MV-4-11 (cell line): ENCODE results near the gene KNSTRN.

Source experiments
- DNase-seq: peaks from one replicate; lab custom pipeline; 2025; lab: John Stamatoyannopoulos, UW

Gene KNSTRN

DNA sequence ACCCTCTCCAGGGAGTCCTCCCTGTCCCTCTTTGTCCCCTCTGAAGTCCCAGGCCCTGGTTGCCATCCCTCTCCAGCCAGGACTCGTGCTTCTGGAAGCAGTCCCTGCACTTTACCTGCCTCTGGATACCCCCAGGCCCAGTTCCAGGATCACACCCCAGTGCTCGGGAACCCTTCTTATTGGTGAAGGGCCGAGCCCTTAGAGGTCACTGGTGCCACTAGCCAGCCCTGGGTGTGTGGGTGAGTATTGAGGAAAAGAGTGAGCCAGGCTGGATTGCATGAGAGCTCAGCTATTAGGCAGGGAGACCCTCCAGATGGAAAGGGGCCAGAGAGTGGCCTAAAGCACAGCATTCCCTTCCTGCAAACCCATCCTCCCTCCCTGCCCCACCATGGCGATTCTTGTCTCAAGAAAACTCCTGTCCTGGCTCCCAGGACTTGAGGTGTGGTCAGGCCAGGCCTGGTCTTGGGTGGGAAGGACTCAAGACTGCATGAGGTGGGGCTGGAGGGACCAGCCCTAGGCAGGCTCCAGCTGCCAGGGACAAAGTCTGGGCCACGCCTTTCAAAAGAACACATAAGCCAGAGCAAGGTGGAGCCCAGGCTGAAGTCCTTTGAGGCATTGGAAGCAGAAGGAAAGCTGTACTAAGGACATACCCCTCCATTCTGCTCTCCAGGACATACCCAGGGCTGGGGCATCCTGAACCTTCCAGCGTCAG lies 36.5 kb upstream of the KNSTRN start:
- DNase-seq: no peak

- no peak for DNase-seq
Measured at GRCh38 chr15:40346579-40347558, 35.7 kb upstream of the KNSTRN start.

- no peak for DNase-seq
Measured at GRCh38 chr15:40347559-40348473, 34.7 kb upstream of the KNSTRN start.

DNA sequence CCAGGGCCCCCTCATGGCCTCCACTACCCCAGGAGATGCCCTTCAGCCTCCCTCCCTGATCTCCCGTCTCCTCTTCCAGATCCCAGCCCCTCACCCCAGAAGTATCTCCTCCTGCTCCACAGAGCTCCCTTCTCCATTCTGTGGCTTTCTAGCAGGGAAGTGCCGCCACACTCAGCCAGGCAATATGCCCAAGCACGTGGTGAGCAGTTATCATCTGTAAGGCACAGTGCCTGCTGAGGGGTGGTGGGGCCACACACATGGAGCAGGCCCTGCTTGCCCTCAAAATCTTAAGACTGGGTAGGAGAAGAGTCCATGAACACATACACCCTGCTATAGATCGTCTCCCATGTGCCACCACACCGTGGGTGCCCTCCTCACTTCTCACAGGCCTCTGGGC lies 34.0 kb upstream of the KNSTRN start:
- no peak for DNase-seq

- DNase-seq: no peak
Measured at GRCh38 chr15:40349163-40349562, 33.4 kb upstream of the KNSTRN start.

DNA sequence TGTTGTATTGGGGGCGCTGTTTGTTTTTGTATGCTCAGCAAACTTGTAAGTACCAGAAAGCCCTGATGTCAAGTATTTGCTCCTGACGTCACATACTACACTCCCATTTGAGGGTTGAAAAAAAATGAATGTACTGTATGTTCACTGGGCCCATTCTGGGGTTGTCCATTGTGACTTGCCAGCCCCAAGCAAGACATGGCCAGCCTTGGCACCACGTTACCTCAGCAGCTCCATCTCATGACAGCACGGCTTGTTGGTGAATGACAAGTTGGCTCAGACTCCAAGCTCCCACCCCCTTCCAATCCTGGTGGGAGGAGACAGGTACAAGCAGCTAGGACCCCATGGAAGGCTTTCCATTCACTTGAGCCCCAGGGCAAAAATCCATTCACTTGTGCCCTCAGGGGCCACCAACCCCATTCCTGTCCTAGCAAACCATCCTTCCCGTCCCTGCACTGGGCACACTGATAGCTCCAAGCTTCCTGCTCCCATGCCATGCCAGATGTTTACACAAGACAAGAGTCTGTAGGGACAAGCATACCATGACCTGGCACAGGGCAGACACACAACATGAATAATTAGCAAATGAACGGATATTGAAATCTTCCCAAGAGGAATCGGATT lies 30.1 kb upstream of the KNSTRN start:
- no peak for DNase-seq

DNA sequence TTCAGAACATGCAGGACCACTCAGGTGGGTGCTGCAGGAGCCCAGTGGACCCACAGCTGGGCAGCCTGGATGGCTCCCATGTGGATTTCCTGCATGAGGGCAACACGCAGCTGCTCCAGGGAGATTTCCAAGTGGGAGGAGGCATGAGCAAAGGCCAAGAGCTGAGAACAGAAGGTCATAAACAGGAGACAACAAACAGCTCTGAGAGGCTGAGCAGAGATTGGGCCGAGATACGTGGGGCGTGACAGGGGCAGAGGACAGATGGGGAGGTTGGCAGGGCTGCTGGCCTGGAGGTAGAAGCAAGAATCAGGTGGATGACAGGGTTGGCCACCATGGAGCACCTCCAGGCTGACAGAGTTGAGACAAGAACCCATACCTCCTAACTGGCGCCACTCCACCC lies 28.8 kb upstream of the KNSTRN start:
- DNase-seq: no peak

DNA sequence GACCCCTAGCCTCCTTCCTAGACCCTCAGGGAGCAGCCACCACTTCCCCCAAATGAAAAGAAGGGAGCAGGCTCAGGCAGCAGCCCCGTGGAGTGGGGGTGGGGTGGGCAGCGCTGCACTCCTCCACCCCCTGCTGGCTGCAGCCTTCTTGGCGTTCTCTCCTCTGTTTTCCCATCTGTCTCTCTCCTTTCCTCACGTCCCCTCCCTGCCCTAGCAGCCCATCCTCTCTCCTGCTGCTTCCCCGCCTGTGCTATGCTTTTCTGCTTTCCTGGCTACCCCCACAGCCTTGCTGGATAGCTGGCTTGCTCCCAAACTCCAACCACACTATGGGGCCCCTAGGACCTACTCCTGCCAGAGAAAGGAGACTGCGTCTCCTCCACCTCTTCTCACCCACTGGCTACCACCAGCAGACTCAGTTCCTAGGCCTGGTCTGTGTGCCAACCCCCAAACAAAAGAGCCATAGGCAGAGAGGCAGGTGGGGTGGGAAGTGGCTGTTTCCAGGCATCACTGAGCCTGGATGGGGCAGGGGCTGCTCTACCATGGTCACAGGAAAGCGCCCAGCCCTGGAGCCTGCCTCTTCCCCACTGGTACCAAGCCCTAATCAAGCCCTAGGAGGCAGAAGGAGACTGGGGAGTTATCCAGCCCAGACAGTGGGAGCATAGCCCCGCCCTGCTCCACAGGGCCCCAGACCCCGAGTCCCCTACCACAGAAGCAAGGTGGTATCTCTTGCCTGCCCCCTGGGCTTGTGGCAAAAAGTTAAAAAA lies 27.9 kb upstream of the KNSTRN start:
- peak; percentile 16 for DNase-seq

- DNase-seq: no peak
Measured at GRCh38 chr15:40355976-40356585, 26.4 kb upstream of the KNSTRN start.

- DNase-seq: no peak
Measured at GRCh38 chr15:40357246-40357645, 25.3 kb upstream of the KNSTRN start.

- DNase-seq: peak; percentile 70
Measured at GRCh38 chr15:40357723-40358470, 24.6 kb upstream of the KNSTRN start, which contains the start of gene DISP2. TSS of gene DISP2 (plus strand) at chr15:40358219. CDS start at chr15:40358322, 103 bp downstream.

- DNase-seq: no peak
Measured at GRCh38 chr15:40358471-40359353, 23.8 kb upstream of the KNSTRN start.

GRCh38 chr15:40360015-40360414 lies 22.5 kb upstream of the KNSTRN start:
- no peak for DNase-seq

DNA sequence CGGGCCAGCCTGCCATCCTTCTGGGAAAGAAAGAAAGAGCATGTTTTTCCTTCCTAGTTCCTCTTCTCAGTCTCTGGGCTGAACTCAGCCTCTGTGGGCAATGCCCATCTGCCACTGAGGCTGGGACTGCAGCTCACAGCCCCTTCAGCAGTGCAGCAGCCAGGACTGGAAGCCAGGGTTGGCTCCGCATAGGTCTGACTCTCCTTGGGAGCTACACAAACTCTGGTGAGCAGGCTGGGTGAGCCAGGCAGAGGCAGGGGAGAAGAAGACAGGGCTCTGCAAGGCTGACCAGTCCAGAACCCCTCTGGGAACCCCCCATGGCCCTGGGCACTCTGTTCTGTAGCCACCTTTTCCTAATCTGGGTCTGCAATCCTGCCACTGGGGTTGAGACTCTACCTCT lies 20.9 kb upstream of the KNSTRN start:
- DNase-seq: no peak

DNA sequence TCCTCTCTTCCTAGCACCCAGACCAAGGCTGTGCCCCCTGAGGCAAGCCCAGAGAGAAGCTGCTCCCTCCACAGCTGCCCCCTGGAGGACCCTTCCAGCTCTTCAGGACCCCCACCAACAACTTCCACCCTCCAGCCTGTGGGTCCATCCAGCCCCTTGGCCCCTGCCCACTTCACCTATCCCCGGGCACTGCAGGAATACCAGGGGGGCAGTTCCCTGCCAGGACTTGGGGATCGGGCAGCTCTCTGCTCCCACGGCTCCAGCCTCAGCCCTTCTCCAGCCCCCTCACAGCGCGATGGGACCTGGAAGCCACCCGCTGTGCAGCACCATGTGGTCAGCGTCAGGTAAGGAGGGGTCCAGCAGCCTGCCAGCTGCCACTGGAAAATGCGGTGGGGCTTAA lies 18.9 kb upstream of the KNSTRN start:
- no peak for DNase-seq

DNA sequence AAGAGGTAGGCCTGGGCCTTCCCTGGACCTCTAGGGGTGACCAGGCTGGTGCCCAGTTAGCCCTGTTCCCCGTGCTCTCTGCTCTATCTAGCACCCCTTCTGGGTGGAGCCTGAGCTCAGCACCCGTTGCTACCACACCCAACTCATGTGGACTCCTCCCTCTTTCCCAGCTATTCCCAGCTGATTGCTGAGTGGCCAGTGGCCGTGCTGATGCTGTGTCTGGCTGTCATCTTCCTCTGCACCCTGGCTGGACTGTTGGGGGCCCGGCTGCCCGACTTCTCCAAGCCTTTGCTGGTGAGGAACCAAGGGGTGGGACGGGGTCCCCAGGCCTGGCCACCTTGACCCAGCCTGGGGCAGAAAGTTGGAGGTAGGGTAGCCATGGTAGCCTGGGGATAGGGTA lies 18.3 kb upstream of the KNSTRN start:
- no peak for DNase-seq

GRCh38 chr15:40365016-40365415 lies 17.5 kb upstream of the KNSTRN start:
- DNase-seq: no peak

GRCh38 chr15:40365624-40366456 lies 16.7 kb upstream of the KNSTRN start:
- no peak for DNase-seq
